Osteoblast (primary cell): ENCODE results near the gene EGR1. TPM values are rescaled to one million over a fixed set of nuclear protein-coding genes. Genes with fewer than 3 reads are reported as not detected.
A peak's percentile ranks its signal among the peaks of the same experiment; 100 is the strongest.

Experiments used
- DNase-seq: peaks from one replicate; pipeline ENCODE4 v3.0.0; 2011; ENCODE audit warnings: low spot score, mixed read lengths; ENCODE audit not compliant: insufficient read length; ENCODE audit errors: missing footprints
- H2AFZ ChIP-seq: 2 replicates; pipeline ENCODE4 v1.6.0; 2011; ENCODE audit warnings: mild to moderate bottlenecking, low read length
- H3K27ac ChIP-seq: 2 replicates; pipeline ENCODE4 v1.5.1; 2011; ENCODE audit warnings: mild to moderate bottlenecking, low read depth, low read length, moderate library complexity
- H3K27me3 ChIP-seq: 2 replicates; pipeline ENCODE4 v1.6.0; 2012; ENCODE audit warnings: mild to moderate bottlenecking, control low read depth, inconsistent platforms, low read length, moderate library complexity; ENCODE audit not compliant: insufficient read depth
- H3K36me3 ChIP-seq: 2 replicates; pipeline ENCODE4 v1.5.1; 2011; ENCODE audit warnings: mild to moderate bottlenecking, low read length, control low read depth, moderate library complexity; ENCODE audit not compliant: insufficient read depth
- H3K4me1 ChIP-seq: 2 replicates; pipeline ENCODE4 v1.5.1; 2011; ENCODE audit warnings: mild to moderate bottlenecking, low read length, control low read depth, moderate library complexity; ENCODE audit not compliant: insufficient read depth
- H3K4me2 ChIP-seq: 2 replicates; pipeline ENCODE4 v1.6.0; 2011; ENCODE audit warnings: mild to moderate bottlenecking, low read length; ENCODE audit not compliant: insufficient read depth
- H3K4me3 ChIP-seq: fragments of 200-600 bp; sonication (generic); 3 replicates; pipeline ENCODE4 v1.5.1; 2012; ENCODE audit warnings: mild to moderate bottlenecking, low read length, inconsistent platforms; ENCODE audit not compliant: insufficient read depth
- H3K79me2 ChIP-seq: 2 replicates; pipeline ENCODE4 v1.6.0; 2012; ENCODE audit warnings: mild to moderate bottlenecking, low read length, control low read depth, inconsistent platforms; ENCODE audit not compliant: insufficient read depth
- H3K9me3 ChIP-seq: 2 replicates; pipeline ENCODE4 v1.5.1; 2011; ENCODE audit warnings: low read depth, low read length, control low read depth
- H4K20me1 ChIP-seq: 2 replicates; pipeline ENCODE4 v1.6.0; 2012; ENCODE audit warnings: mild to moderate bottlenecking, low read length, control low read depth; ENCODE audit not compliant: insufficient read depth
- CTCF ChIP-seq: IDR thresholded peaks from 2 replicates; pipeline ENCODE4 v1.5.1; 2011; ENCODE audit warnings: mild to moderate bottlenecking, low read depth, low read length, moderate library complexity; ENCODE audit errors: extremely low read depth
- total RNA-seq: library from RNA; depleted of rRNA; stranded (reverse); fragments of >200 nt; gene quantifications from 2 replicates; pipeline ENCODE4 v1.2.3, GENCODE V29; 2012

Gene EGR1
- total RNA-seq, 1 donor, result 2.2 TPM

DNA sequence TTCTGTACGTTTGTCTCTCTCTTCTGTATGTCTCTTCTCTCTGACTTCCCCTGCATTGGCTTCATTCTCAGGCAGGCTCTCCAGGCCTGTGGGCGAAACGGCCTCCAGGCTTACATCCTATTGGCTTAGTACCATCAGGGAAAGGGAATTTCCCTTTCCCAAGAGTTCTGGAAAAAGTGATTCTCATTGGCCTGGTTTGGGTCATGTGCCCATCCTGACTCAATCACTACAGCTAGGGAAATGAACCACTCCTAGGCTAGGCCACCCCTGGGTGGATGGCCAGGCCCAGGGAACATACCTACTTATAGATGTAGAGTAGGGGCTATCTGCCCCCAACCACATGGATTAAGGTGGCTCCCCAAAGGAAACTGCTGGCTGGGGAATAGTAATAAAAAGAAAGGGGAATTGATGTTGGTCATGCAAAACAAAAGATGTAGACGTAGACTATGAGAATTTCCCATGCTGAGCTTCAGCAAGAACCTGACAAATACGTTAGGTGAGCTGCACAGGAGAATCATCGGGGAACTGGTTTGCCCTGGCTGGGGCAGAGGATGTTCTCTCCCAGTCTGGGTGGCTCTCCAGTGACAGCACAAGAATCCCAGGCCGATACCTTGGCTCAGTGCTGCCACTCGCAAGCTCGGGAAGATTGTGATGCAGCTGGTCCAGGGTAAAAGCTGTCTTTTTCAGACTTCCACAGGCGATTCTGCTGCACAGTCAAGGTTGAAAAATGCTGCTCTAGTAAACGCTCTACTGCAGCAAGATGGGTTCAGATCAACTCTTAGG lies 3.7 kb upstream of the EGR1 start:
- TF ChIP-seq CTCF, result no peak
- Histone ChIP-seq H3K79me2 (peaks cover 10% of the 10 kb centered on the region), H3K27ac (no peak overlapping the region), H3K4me2 (no peak overlapping the region), H4K20me1 (peaks cover 11% of the 10 kb centered on the region), H3K27me3 (no peaks in the 10 kb centered on the region), H3K4me3 (no peak overlapping the region), H2AFZ (no peak overlapping the region), H3K36me3 (peaks cover 5% of the 10 kb centered on the region), H3K9me3 (no peaks in the 10 kb centered on the region), H3K4me1 (peaks cover 18% of the 10 kb centered on the region)
- DNase-seq, result peak; percentile 98

GRCh38 chr5:138463419-138464007 lies 1.8 kb upstream of the EGR1 start:
- Histone ChIP-seq H3K36me3 (peaks cover 25% of the 10 kb centered on the region), H3K4me3 (peak overlapping the region; percentile 92), H3K79me2 (peaks cover 28% of the 10 kb centered on the region), H3K9me3 (no peaks in the 10 kb centered on the region), H3K4me2 (peak overlapping the region; percentile 99), H2AFZ (peak overlapping the region; percentile 69), H4K20me1 (peaks cover 31% of the 10 kb centered on the region), H3K27me3 (no peaks in the 10 kb centered on the region), H3K4me1 (peaks cover 35% of the 10 kb centered on the region), H3K27ac (peak overlapping the region; percentile 97)
- TF ChIP-seq CTCF, result peak; percentile 31
- no peak for DNase-seq

GRCh38 chr5:138464008-138464387 lies 1.3 kb upstream of the EGR1 start:
- H3K4me3 ChIP-seq, result peak overlapping the region; percentile 92
- TF ChIP-seq CTCF, result peak; percentile 76
- H2AFZ ChIP-seq, result peak overlapping the region; percentile 81
- H3K4me1 ChIP-seq, result peaks cover 35% of the 10 kb centered on the region
- H3K9me3 ChIP-seq, result no peaks in the 10 kb centered on the region
- H3K79me2 ChIP-seq, result peaks cover 28% of the 10 kb centered on the region
- peaks cover 28% of the 10 kb centered on the region for H3K36me3 ChIP-seq
- H3K4me2 ChIP-seq, result peak overlapping the region; percentile 99
- DNase-seq, result peak; percentile 99
- H3K27ac ChIP-seq, result peak overlapping the region; percentile 97
- H3K27me3 ChIP-seq, result no peaks in the 10 kb centered on the region
- peaks cover 34% of the 10 kb centered on the region for H4K20me1 ChIP-seq

- peak; percentile 98 for DNase-seq
- H3K36me3 ChIP-seq, result peaks cover 28% of the 10 kb centered on the region
- no peaks in the 10 kb centered on the region for H3K27me3 ChIP-seq
- H2AFZ ChIP-seq, result peak overlapping the region; percentile 81
- no peaks in the 10 kb centered on the region for H3K9me3 ChIP-seq
- H3K79me2 ChIP-seq, result peaks cover 28% of the 10 kb centered on the region
- H4K20me1 ChIP-seq, result peaks cover 38% of the 10 kb centered on the region
- peak; percentile 6 for TF ChIP-seq CTCF
- H3K27ac ChIP-seq, result peak overlapping the region; percentile 97
- peaks cover 35% of the 10 kb centered on the region for H3K4me1 ChIP-seq
- H3K4me2 ChIP-seq, result peak overlapping the region; percentile 99
- peak overlapping the region; percentile 92 for H3K4me3 ChIP-seq
Observed at GRCh38 chr5:138464388-138465260, 655 bp upstream of the EGR1 start.
